Measurements from ENCODE around the gene MX2.

MX2 gene

GRCh38 chr21:41446586-41446985 is 84.8 kb downstream of the MX2 start:
- H3K4me3 ChIP-seq (ENCODE audit: low read length): no peak overlapping the region
- DNase-seq (ENCODE audit: low read depth, low spot score): no peak

GRCh38 chr21:41447356-41447755 is 85.5 kb downstream of the MX2 start:
- no peak for DNase-seq (ENCODE audit: low read depth, low spot score)
- no peak overlapping the region for H3K4me3 ChIP-seq (ENCODE audit: low read length)

DNA sequence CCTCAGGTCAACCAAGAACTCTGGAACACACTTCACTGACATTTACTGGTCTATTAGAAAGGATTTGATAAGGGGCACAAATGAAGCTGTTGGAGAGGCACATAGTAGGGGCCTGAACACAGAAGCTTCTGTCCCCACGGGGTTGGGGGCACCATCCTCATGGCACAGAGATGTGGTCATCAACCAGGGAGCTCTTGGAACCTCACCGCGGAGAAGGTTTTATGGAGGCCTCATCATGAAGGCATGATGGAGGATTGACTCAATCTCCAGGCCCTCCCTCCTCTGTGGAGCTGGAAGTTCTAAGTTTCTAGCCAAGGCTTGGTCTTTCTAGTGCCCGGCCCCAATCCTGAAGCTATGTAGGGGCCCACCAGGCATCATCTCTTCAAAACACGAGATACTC is 87.8 kb downstream of the MX2 start:
- H3K4me3 ChIP-seq (ENCODE audit: low read length): no peak overlapping the region
- no peak for DNase-seq (ENCODE audit: low read depth, low spot score)

DNA sequence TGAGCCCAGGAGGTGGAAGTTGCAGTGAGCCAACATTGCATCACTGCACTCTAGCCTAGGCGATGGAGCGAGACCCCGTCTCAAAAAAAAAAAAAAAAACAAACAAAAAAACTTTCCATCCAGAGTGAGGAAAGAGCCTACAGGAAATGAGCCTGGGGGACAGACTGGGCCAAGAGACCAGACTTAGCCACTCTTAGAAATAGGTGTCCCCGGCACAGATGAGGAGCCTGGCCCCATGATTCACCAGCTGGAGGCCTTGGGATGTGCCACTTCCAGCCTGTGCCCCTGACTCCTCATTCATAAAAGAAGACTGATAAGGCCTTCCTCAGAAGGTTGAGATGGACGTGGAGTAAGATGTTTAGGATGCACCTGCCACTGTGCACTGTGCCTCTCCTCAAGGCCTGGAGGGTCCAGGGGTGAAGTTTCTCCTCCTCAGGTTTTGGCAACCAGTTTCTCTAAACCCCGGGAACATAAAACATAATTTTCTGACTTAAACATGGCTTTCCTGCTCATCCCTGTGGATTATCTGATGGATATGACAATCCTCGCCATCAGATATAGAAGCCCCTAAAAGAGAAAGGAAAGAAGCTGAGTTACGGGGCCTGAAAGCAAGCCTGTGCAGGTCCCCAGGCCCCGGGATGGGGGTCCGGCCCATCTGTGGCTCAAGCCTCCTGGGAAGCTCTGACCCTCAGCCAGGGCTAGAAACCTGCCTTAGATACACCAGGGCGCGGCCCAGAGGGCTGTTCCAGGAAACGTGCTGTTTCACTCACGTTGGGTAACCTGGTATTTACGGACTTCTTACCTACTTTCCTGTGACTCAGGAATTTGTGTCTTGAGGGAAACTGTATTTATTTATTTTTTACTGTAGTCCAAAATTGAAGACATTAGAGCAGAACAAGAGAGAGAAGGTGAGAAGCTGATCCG is 90.2 kb downstream of the MX2 start:
- no peak for DNase-seq (ENCODE audit: low read depth, low spot score)
- no peak overlapping the region for H3K4me3 ChIP-seq (ENCODE audit: low read length)

GRCh38 chr21:41453198-41453597 is 91.4 kb downstream of the MX2 start:
- no peak overlapping the region for H3K4me3 ChIP-seq (ENCODE audit: low read length)
- DNase-seq (ENCODE audit: low read depth, low spot score): no peak

DNA sequence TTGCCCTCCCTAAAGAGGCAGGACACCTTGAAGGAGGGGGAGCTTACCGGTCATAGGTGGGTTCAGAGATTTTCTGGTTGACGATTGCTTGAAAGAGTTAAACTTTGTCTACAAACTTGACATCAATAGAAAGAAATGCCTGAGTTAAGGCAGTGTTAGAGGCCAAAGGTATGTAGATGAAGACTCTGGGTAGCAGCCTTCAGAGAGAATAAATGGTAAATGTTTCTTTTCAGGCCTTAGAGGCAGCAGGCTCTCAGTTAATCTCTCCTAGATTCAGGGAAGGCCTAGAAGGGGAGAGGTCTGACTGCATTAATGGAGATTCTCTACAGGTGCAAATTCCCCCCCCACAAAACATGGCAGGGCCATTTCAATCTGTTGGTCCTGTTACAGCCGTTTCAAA is 91.9 kb downstream of the MX2 start:
- no peak for DNase-seq (ENCODE audit: low read depth, low spot score)

GRCh38 chr21:41458121-41458520 is 96.3 kb downstream of the MX2 start:
- DNase-seq (ENCODE audit: low read depth, low spot score): no peak
- no peak overlapping the region for H3K4me3 ChIP-seq (ENCODE audit: low read length)

More for the DNA sequence above, 91.9 kb downstream of the MX2 start:
- no peak overlapping the region for H3K4me3 ChIP-seq (ENCODE audit: low read length)

DNA sequence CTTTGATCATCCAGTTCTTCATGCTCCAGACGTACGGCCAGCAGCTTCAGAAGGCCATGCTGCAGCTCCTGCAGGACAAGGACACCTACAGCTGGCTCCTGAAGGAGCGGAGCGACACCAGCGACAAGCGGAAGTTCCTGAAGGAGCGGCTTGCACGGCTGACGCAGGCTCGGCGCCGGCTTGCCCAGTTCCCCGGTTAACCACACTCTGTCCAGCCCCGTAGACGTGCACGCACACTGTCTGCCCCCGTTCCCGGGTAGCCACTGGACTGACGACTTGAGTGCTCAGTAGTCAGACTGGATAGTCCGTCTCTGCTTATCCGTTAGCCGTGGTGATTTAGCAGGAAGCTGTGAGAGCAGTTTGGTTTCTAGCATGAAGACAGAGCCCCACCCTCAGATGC is 96.7 kb downstream of the MX2 start:
- DNase-seq (ENCODE audit: low read depth, low spot score): no peak
- no peak overlapping the region for H3K4me3 ChIP-seq (ENCODE audit: low read length)

Measured in Jurkat, Clone E6-1 (cell line).